ENCODE measurements around the gene IDS. TPM values are rescaled to one million over a fixed set of nuclear protein-coding genes. Genes with fewer than 3 reads are reported as not detected.
A peak's percentile ranks its signal among the peaks of the same experiment; 100 is the strongest.

The IDS gene
- total and polyA plus RNA-seq, 2 experiments from 2014 or later: 25.4 to 33.7 TPM

DNA sequence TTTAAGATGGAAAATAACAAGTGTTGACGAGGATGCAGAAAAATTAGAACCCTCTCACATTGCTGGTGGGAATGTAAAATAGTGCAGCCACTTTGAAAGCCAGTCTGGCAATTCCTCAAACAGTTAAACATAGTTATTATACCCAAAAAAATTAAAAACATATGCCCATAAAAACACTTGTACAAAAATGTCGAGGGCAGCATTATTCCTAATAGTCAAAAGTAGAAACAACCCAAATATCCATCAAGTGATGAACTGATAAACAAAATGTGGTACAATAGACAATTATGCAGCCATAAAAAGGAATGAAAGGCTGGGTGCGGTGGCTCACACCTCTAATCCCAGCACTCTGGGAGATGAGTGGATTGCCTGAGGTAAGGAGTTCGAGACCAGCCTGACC lies 6.3 kb downstream of the IDS start:
- 68% methylated on average over 4 of the region's 4 CpGs for WGBS (ENCODE audit: low lambda C conversion rate, missing lambda C conversion rate)
- no peaks in the 10 kb centered on the region for H3K27me3 ChIP-seq
- no peak overlapping the region for H3K4me3 ChIP-seq
- no peaks in the 10 kb centered on the region for H3K9me2 ChIP-seq (replicated peaks; ENCODE audit: insufficient read depth)
- no peak overlapping the region for H3K4me2 ChIP-seq
- no peaks in the 10 kb centered on the region for H3K36me3 ChIP-seq (replicated peaks; ENCODE audit: insufficient read depth, low read depth)
- H3K9me3 ChIP-seq (ENCODE audit: low read depth): no peaks in the 10 kb centered on the region
- TF ChIP-seq, protein P1, sequence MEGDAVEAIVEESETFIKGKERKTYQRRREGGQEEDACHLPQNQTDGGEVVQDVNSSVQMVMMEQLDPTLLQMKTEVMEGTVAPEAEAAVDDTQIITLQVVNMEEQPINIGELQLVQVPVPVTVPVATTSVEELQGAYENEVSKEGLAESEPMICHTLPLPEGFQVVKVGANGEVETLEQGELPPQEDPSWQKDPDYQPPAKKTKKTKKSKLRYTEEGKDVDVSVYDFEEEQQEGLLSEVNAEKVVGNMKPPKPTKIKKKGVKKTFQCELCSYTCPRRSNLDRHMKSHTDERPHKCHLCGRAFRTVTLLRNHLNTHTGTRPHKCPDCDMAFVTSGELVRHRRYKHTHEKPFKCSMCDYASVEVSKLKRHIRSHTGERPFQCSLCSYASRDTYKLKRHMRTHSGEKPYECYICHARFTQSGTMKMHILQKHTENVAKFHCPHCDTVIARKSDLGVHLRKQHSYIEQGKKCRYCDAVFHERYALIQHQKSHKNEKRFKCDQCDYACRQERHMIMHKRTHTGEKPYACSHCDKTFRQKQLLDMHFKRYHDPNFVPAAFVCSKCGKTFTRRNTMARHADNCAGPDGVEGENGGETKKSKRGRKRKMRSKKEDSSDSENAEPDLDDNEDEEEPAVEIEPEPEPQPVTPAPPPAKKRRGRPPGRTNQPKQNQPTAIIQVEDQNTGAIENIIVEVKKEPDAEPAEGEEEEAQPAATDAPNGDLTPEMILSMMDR (IDR thresholded peaks at IDR 0.05; ENCODE audit: poor library complexity): no peak
- no peak for TF ChIP-seq EZH2 (IDR thresholded peaks at IDR 0.05; ENCODE audit: borderline replicate concordance)
- no peak for TF ChIP-seq EZH2phosphoT487 (IDR thresholded peaks at IDR 0.05; ENCODE audit: low read depth, severe bottlenecking, unreplicated experiment)
- H2AFZ ChIP-seq: no peak overlapping the region
- H3K79me2 ChIP-seq: no peaks in the 10 kb centered on the region
- H3K27ac ChIP-seq: no peak overlapping the region
- no peaks in the 10 kb centered on the region for H4K20me1 ChIP-seq (ENCODE audit: insufficient read depth, poor library complexity, severe bottlenecking)
- no peak for DNase-seq (ENCODE audit: low spot score)
- no peaks in the 10 kb centered on the region for H3K4me1 ChIP-seq (ENCODE audit: insufficient read depth)

DNA sequence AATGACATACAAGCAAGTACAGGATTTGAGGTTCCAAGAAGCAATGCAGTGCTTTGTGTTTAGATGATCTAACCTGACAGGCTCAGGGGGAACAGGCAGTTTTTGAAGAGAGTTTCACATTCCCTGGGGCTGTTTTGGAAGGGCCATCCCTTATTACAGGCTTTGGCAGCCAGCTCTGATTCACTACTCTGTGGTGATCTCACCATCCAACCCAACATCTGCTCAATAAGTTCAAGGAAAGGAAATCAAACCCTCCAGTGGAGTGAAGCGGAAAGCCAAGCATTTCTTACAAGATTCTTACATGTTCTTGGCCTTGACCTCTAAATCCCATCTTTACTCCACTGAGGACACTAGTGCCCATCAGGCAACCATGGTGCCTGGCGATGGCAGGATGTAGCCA lies 7.5 kb downstream of the IDS start:
- Histone ChIP-seq H3K4me1 (ENCODE audit: insufficient read depth) (no peaks in the 10 kb centered on the region), H3K36me3 (replicated peaks; ENCODE audit: insufficient read depth, low read depth) (no peaks in the 10 kb centered on the region), H3K4me3 (no peak overlapping the region), H2AFZ (no peak overlapping the region), H3K9me3 (ENCODE audit: low read depth) (no peaks in the 10 kb centered on the region), H3K4me2 (no peak overlapping the region), H3K9me2 (replicated peaks; ENCODE audit: insufficient read depth) (no peaks in the 10 kb centered on the region), H3K79me2 (no peaks in the 10 kb centered on the region), H3K27ac (no peak overlapping the region), H3K27me3 (no peaks in the 10 kb centered on the region), H4K20me1 (ENCODE audit: insufficient read depth, poor library complexity, severe bottlenecking) (no peaks in the 10 kb centered on the region)
- no peak for DNase-seq (ENCODE audit: low spot score)
- no peak for TF ChIP-seq EZH2 (IDR thresholded peaks at IDR 0.05; ENCODE audit: borderline replicate concordance)
- no peak for TF ChIP-seq EZH2phosphoT487 (IDR thresholded peaks at IDR 0.05; ENCODE audit: low read depth, severe bottlenecking, unreplicated experiment)
- TF ChIP-seq, protein P1 (IDR thresholded peaks at IDR 0.05; ENCODE audit: poor library complexity): no peak
- 75% methylated on average over 2 of the region's 2 CpGs for WGBS (ENCODE audit: low lambda C conversion rate, missing lambda C conversion rate)

DNA sequence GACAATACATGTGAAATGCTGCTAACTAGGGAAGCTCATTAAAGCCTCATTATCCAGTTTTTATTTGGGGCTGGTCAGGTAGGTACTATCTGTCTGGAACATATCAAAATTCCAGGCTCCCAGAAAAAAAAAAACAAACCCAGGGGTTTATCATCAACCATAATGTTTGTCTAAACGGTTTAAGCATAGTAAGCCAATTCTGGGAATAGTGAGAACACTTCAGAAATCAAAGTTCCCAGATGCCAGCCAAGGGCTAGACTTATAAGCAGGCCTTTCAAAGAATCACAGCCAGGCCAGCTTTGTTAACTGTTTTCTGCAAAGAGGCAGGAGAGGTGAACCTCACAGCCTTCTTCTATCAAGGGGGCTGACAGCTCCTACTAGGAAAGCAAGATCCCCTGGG lies 8.1 kb downstream of the IDS start:
- Histone ChIP-seq H3K4me2 (no peak overlapping the region), H3K9me3 (ENCODE audit: low read depth) (no peaks in the 10 kb centered on the region), H2AFZ (no peak overlapping the region), H3K79me2 (no peaks in the 10 kb centered on the region), H3K9me2 (replicated peaks; ENCODE audit: insufficient read depth) (no peaks in the 10 kb centered on the region), H3K4me1 (ENCODE audit: insufficient read depth) (no peaks in the 10 kb centered on the region), H4K20me1 (ENCODE audit: insufficient read depth, poor library complexity, severe bottlenecking) (no peaks in the 10 kb centered on the region), H3K36me3 (replicated peaks; ENCODE audit: insufficient read depth, low read depth) (no peaks in the 10 kb centered on the region), H3K27me3 (no peaks in the 10 kb centered on the region), H3K4me3 (no peak overlapping the region), H3K27ac (no peak overlapping the region)
- WGBS (ENCODE audit: low lambda C conversion rate, missing lambda C conversion rate): 32% methylated on average over 1 of the region's 1 CpG
- TF ChIP-seq EZH2 (IDR thresholded peaks at IDR 0.05; ENCODE audit: borderline replicate concordance) (no peak), EZH2phosphoT487 (IDR thresholded peaks at IDR 0.05; ENCODE audit: low read depth, severe bottlenecking, unreplicated experiment) (no peak)
- TF ChIP-seq, protein P1 (IDR thresholded peaks at IDR 0.05; ENCODE audit: poor library complexity): no peak
- no peak for DNase-seq (ENCODE audit: low spot score)

DNA sequence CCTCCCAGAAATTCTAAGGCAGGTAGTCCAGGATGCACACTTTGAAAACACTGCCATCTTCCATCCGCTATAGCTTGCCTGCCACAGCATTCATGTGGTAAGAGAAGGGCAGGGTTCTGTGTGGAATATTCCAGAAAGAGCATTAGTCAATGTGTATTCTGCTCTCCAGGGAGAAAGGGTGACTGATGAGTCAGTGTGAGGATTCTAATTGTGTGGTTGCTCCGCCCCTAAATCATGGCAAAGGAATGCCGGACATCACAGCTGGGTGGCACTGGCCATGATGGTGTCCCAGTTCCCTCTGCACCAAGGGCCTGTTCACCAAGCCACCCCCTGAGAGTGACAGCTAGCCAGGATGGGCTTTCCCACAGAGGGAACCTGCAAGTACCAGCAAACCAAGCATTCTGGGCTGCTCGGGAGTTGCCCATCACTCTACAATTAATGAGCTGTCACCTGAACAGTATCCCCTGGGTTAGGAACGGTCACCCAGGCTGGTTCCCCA lies 9.5 kb downstream of the IDS start:
- Histone ChIP-seq H3K4me3 (no peak overlapping the region), H3K27me3 (no peaks in the 10 kb centered on the region), H3K36me3 (replicated peaks; ENCODE audit: insufficient read depth, low read depth) (no peaks in the 10 kb centered on the region), H3K9me3 (ENCODE audit: low read depth) (no peaks in the 10 kb centered on the region), H3K27ac (peak overlapping the region; percentile 70), H3K4me1 (ENCODE audit: insufficient read depth) (no peaks in the 10 kb centered on the region), H4K20me1 (ENCODE audit: insufficient read depth, poor library complexity, severe bottlenecking) (no peaks in the 10 kb centered on the region), H3K79me2 (no peaks in the 10 kb centered on the region), H3K9me2 (replicated peaks; ENCODE audit: insufficient read depth) (no peaks in the 10 kb centered on the region), H3K4me2 (no peak overlapping the region), H2AFZ (no peak overlapping the region)
- peak; percentile 58 for DNase-seq (ENCODE audit: low spot score)
- 81% methylated on average over 5 of the region's 5 CpGs for WGBS (ENCODE audit: low lambda C conversion rate, missing lambda C conversion rate)
- TF ChIP-seq EZH2 (IDR thresholded peaks at IDR 0.05; ENCODE audit: borderline replicate concordance) (no peak), EZH2phosphoT487 (IDR thresholded peaks at IDR 0.05; ENCODE audit: low read depth, severe bottlenecking, unreplicated experiment) (no peak)
- TF ChIP-seq, protein P1 (IDR thresholded peaks at IDR 0.05; ENCODE audit: poor library complexity): no peak
